ENCODE measurements around the gene OSBPL1A.
"Not testable (repeated sequence)": the region's sequence is repeated elsewhere in the genome, so short reads cannot be mapped to it uniquely, and the experiment has no call there.

OSBPL1A gene

GRCh38 chr18:24398540-24398939, 916 bp upstream of the OSBPL1A start:
- DNase-seq (ENCODE audit: low read depth in 1 of 2, low spot score in 1 of 2), result no peak

- no peak for DNase-seq (ENCODE audit: low read depth in 1 of 2, low spot score in 1 of 2)
Observed at GRCh38 chr18:24397131-24397693, 412 bp downstream of the OSBPL1A start.

GRCh38 chr18:24396082-24396633, 1.5 kb downstream of the OSBPL1A start:
- no peak for DNase-seq (ENCODE audit: low read depth in 1 of 2, low spot score in 1 of 2)

- no peak for DNase-seq (ENCODE audit: low read depth in 1 of 2, low spot score in 1 of 2)
Observed at GRCh38 chr18:24395049-24395795, 2.4 kb downstream of the OSBPL1A start.

GRCh38 chr18:24388957-24389356, 8.7 kb downstream of the OSBPL1A start:
- DNase-seq (ENCODE audit: low read depth in 1 of 2, low spot score in 1 of 2), result no peak

- DNase-seq (ENCODE audit: low read depth in 1 of 2, low spot score in 1 of 2), result no peak
Observed at GRCh38 chr18:24386681-24387080, 10.9 kb downstream of the OSBPL1A start.

- no peak for DNase-seq (ENCODE audit: low read depth in 1 of 2, low spot score in 1 of 2)
Observed at GRCh38 chr18:24381126-24381525, 16.5 kb downstream of the OSBPL1A start.

GRCh38 chr18:24380163-24380747, 17.4 kb downstream of the OSBPL1A start:
- no peak for DNase-seq (ENCODE audit: low read depth in 1 of 2, low spot score in 1 of 2)

GRCh38 chr18:24378598-24378997, 19.0 kb downstream of the OSBPL1A start:
- no peak for DNase-seq (ENCODE audit: low read depth in 1 of 2, low spot score in 1 of 2)

- not testable (repeated sequence) for DNase-seq (ENCODE audit: low read depth in 1 of 2, low spot score in 1 of 2)
Observed at GRCh38 chr18:24376531-24376930, 21.1 kb downstream of the OSBPL1A start.

GRCh38 chr18:24373328-24373727, 24.3 kb downstream of the OSBPL1A start:
- no peak for DNase-seq (ENCODE audit: low read depth in 1 of 2, low spot score in 1 of 2)

- DNase-seq (ENCODE audit: low read depth in 1 of 2, low spot score in 1 of 2), result no peak
Observed at GRCh38 chr18:24372279-24372872, 25.2 kb downstream of the OSBPL1A start.

- DNase-seq (ENCODE audit: low read depth in 1 of 2, low spot score in 1 of 2), result no peak
Observed at GRCh38 chr18:24370120-24370519, 27.5 kb downstream of the OSBPL1A start.

GRCh38 chr18:24369426-24369825, 28.2 kb downstream of the OSBPL1A start:
- no peak for DNase-seq (ENCODE audit: low read depth in 1 of 2, low spot score in 1 of 2)

GRCh38 chr18:24368749-24369148, 28.9 kb downstream of the OSBPL1A start:
- peak in 1 of 2 donors; percentile 22 for DNase-seq (ENCODE audit: low read depth in 1 of 2, low spot score in 1 of 2)

- DNase-seq (ENCODE audit: low read depth in 1 of 2, low spot score in 1 of 2), result no peak
Observed at GRCh38 chr18:24366328-24366727, 31.3 kb downstream of the OSBPL1A start.

- no peak for DNase-seq (ENCODE audit: low read depth in 1 of 2, low spot score in 1 of 2)
Observed at GRCh38 chr18:24364177-24364576, 33.4 kb downstream of the OSBPL1A start.

- DNase-seq (ENCODE audit: low read depth in 1 of 2, low spot score in 1 of 2), result no peak
Observed at GRCh38 chr18:24362757-24363156, 34.9 kb downstream of the OSBPL1A start.

- not testable (repeated sequence) for DNase-seq (ENCODE audit: low read depth in 1 of 2, low spot score in 1 of 2)
Observed at GRCh38 chr18:24359787-24360530, 37.7 kb downstream of the OSBPL1A start.

- DNase-seq (ENCODE audit: low read depth in 1 of 2, low spot score in 1 of 2), result no peak
Observed at GRCh38 chr18:24354278-24354677, 43.3 kb downstream of the OSBPL1A start.

GRCh38 chr18:24346254-24346653, 51.4 kb downstream of the OSBPL1A start:
- no peak for DNase-seq (ENCODE audit: low read depth in 1 of 2, low spot score in 1 of 2)
